Measurements from ENCODE around the gene FAM131C. TPM values are rescaled to one million over a fixed set of nuclear protein-coding genes. Genes with fewer than 3 reads are reported as not detected.

FAM131C gene
- total RNA-seq, 2 donors from 2014 or later = 5.2 to 8.7 TPM

- Histone ChIP-seq H3K4me3 (no peak overlapping the region), H3K9me3 (no peaks in the 10 kb centered on the region), H3K27ac (no peak overlapping the region), H3K4me1 (peaks cover 0 to 35% of the 10 kb centered on the region in 2 donors), H3K27me3 (no peaks in the 10 kb centered on the region), H3K36me3 (no peaks in the 10 kb centered on the region)
- DNase-seq (ENCODE audit: low spot score) = no peak
- TF ChIP-seq CTCF (IDR thresholded peaks at IDR 0.05) = no peak
These were observed 7.1 kb upstream of the FAM131C start for GRCh38 chr1:16080422-16081150.

GRCh38 chr1:16078925-16079656 lies 5.6 kb upstream of the FAM131C start:
- Histone ChIP-seq H3K27ac (peak overlapping the region in 1 of 2 donors; percentile 11), H3K27me3 (no peaks in the 10 kb centered on the region), H3K4me1 (peaks cover 0 to 50% of the 10 kb centered on the region in 2 donors), H3K36me3 (no peaks in the 10 kb centered on the region), H3K4me3 (no peak overlapping the region), H3K9me3 (no peaks in the 10 kb centered on the region)
- DNase-seq (ENCODE audit: low spot score) = peak; percentile 83
- peak; percentile 82 to 91 for TF ChIP-seq CTCF (IDR thresholded peaks at IDR 0.05)

GRCh38 chr1:16077406-16078245 lies 4.2 kb upstream of the FAM131C start:
- H3K27me3 ChIP-seq = no peaks in the 10 kb centered on the region
- no peaks in the 10 kb centered on the region for H3K9me3 ChIP-seq
- no peaks in the 10 kb centered on the region for H3K36me3 ChIP-seq
- H3K4me1 ChIP-seq = peaks cover 0 to 59% of the 10 kb centered on the region in 2 donors
- DNase-seq (ENCODE audit: low spot score) = no peak
- peak overlapping the region; percentile 69 to 74 for H3K27ac ChIP-seq
- TF ChIP-seq CTCF (IDR thresholded peaks at IDR 0.05) = no peak
- H3K4me3 ChIP-seq = no peak overlapping the region

DNA sequence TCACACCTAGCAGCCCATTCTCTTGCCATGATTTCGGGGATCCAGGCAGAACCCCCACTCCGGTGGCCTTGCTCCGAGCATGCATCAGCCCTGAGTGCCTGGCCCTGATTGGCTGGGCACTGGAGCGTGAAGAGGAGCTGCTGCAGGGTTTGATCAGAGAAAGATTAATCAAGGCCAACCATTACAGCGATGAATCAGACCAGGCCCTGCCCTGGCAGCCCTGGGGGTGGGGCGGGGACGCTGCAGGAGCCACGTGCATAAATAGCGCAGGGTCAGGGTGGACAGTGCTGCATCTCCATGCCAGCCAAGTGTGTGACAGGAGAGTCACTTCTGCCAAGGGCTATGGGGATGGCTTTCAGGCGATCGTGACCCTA lies 3.4 kb upstream of the FAM131C start:
- Histone ChIP-seq H3K4me3 (no peak overlapping the region), H3K36me3 (no peaks in the 10 kb centered on the region), H3K4me1 (peaks cover 0 to 56% of the 10 kb centered on the region in 2 donors), H3K27me3 (no peaks in the 10 kb centered on the region), H3K9me3 (no peaks in the 10 kb centered on the region), H3K27ac (peak overlapping the region; percentile 69 to 74)
- DNase-seq (ENCODE audit: low spot score) = no peak
- no peak for TF ChIP-seq CTCF (IDR thresholded peaks at IDR 0.05)

GRCh38 chr1:16076031-16076864 lies 2.8 kb upstream of the FAM131C start:
- no peak overlapping the region for H3K4me3 ChIP-seq
- H3K27ac ChIP-seq = peak overlapping the region; percentile 69 to 74
- H3K9me3 ChIP-seq = no peaks in the 10 kb centered on the region
- DNase-seq (ENCODE audit: low spot score) = peak; percentile 86
- H3K4me1 ChIP-seq = peaks cover 0 to 54% of the 10 kb centered on the region in 2 donors
- H3K27me3 ChIP-seq = no peaks in the 10 kb centered on the region
- no peak for TF ChIP-seq CTCF (IDR thresholded peaks at IDR 0.05)
- H3K36me3 ChIP-seq = no peaks in the 10 kb centered on the region
